Trophoblast cell (in vitro differentiated cells and primary cell): ENCODE results near the gene TTLL11.

Source experiments
- DNase-seq, 2 donors: peaks; one replicate each; pipeline ENCODE4 v3.0.0-alpha.2; 2016
- H2AFZ ChIP-seq: 2 replicates; pipeline ENCODE4 v1.6.1; 2013; ENCODE audit warnings: low read length, moderate library complexity, mild to moderate bottlenecking; ENCODE audit not compliant: insufficient read depth, poor library complexity
- H2AK5ac ChIP-seq: 2 replicates; pipeline ENCODE4 v1.6.1; 2013; ENCODE audit warnings: mild to moderate bottlenecking, low read length
- H2BK120ac ChIP-seq: 2 replicates; pipeline ENCODE4 v1.6.1; 2013; ENCODE audit warnings: low read length, mild to moderate bottlenecking, moderate library complexity; ENCODE audit not compliant: insufficient read depth, poor library complexity
- H2BK12ac ChIP-seq: 2 replicates; pipeline ENCODE4 v1.6.1; 2013; ENCODE audit warnings: mild to moderate bottlenecking, low read length, moderate library complexity
- H2BK5ac ChIP-seq: 2 replicates; pipeline ENCODE4 v1.6.1; 2013; ENCODE audit warnings: low read length, low read depth, moderate library complexity, mild to moderate bottlenecking; ENCODE audit not compliant: poor library complexity
- H3K14ac ChIP-seq: 2 replicates; pipeline ENCODE4 v1.6.1; 2013; ENCODE audit warnings: mild to moderate bottlenecking, low read length
- H3K18ac ChIP-seq: 2 replicates; pipeline ENCODE4 v1.6.1; 2013; ENCODE audit warnings: mild to moderate bottlenecking, low read length
- H3K23ac ChIP-seq: 2 replicates; pipeline ENCODE4 v1.6.1; 2013; ENCODE audit warnings: low read length
- H3K27ac ChIP-seq: 2 replicates; pipeline ENCODE4 v1.5.1; 2013; ENCODE audit warnings: low read depth, mild to moderate bottlenecking, inconsistent platforms, low read length, moderate library complexity
- H3K27me3 ChIP-seq: 2 replicates; pipeline ENCODE4 v1.6.1; 2013; ENCODE audit warnings: inconsistent platforms, mild to moderate bottlenecking, low read length, moderate library complexity; ENCODE audit not compliant: insufficient read depth
- H3K36me3 ChIP-seq, 2 experiments: 1 replicate in 1 of 2; 2 replicates in 1 of 2; pipeline ENCODE4 v1.6.1; 2013; ENCODE audit warnings: low read length in 2 of 2, mild to moderate bottlenecking in 2 of 2, moderate library complexity in 1 of 2; ENCODE audit not compliant: insufficient read depth in 2 of 2, control insufficient read depth in 1 of 2
- H3K4ac ChIP-seq: 2 replicates; pipeline ENCODE4 v1.6.1; 2013; ENCODE audit warnings: low read depth, mild to moderate bottlenecking, low read length, moderate library complexity
- H3K4me1 ChIP-seq, 2 experiments: 1 replicate in 1 of 2; 2 replicates in 1 of 2; pipeline ENCODE4 v1.6.1; 2013; ENCODE audit warnings: low read length in 2 of 2, mild to moderate bottlenecking in 2 of 2, moderate library complexity in 1 of 2; ENCODE audit not compliant: insufficient read depth in 2 of 2, control insufficient read depth in 1 of 2
- H3K4me2 ChIP-seq: 2 replicates; pipeline ENCODE4 v1.6.1; 2013; ENCODE audit warnings: inconsistent platforms, mild to moderate bottlenecking, low read length, moderate library complexity
- H3K4me3 ChIP-seq: 2 replicates; pipeline ENCODE4 v1.5.1; 2013; ENCODE audit warnings: mild to moderate bottlenecking, low read depth, low read length, inconsistent platforms
- H3K79me1 ChIP-seq: one replicate; pipeline ENCODE4 v1.6.1; 2013; ENCODE audit warnings: low read length
- H3K79me2 ChIP-seq: 2 replicates; pipeline ENCODE4 v1.6.1; 2013; ENCODE audit warnings: low read length, mild to moderate bottlenecking; ENCODE audit not compliant: control insufficient read depth, insufficient read depth, poor library complexity
- H3K9ac ChIP-seq: 2 replicates; pipeline ENCODE4 v1.6.1; 2013; ENCODE audit warnings: mild to moderate bottlenecking, low read length
- H3K9me3 ChIP-seq: 2 replicates; pipeline ENCODE4 v1.6.1; 2013; ENCODE audit warnings: low read depth, mild to moderate bottlenecking, control low read depth, inconsistent platforms, low read length; ENCODE audit not compliant: insufficient read depth
- H4K12ac ChIP-seq: 2 replicates; pipeline ENCODE4 v1.6.1; 2013; ENCODE audit warnings: low read depth, mild to moderate bottlenecking, low read length, moderate library complexity
- H4K8ac ChIP-seq: 2 replicates; pipeline ENCODE4 v1.6.1; 2013; ENCODE audit warnings: low read depth, mild to moderate bottlenecking, low read length, moderate library complexity
- H4K91ac ChIP-seq: one replicate; pipeline ENCODE4 v1.6.1; 2013; ENCODE audit warnings: low read depth, mild to moderate bottlenecking, low read length, moderate library complexity
- WGBS: extraction: QIAGEN DNeasy Blood & Tissue Kit; methylation state at CpG from one replicate; pipeline ENCODE4 v1.1.7; 2013; ENCODE audit warnings: missing lambda C conversion rate; ENCODE audit not compliant: insufficient read length, insufficient coverage; ENCODE audit errors: extremely low coverage; 5-methylcytosine and 5-hydroxymethylcytosine counted together

Gene TTLL11

GRCh38 chr9:121819428-121820231 lies 273.5 kb downstream of the TTLL11 start:
- no peak overlapping the region for H3K4me2 ChIP-seq
- H3K4ac ChIP-seq, result no peak overlapping the region
- no peak overlapping the region for H2BK12ac ChIP-seq
- H3K79me1 ChIP-seq, result no peaks in the 10 kb centered on the region
- no peaks in the 10 kb centered on the region for H3K79me2 ChIP-seq
- no CpG with 5 or more reads among the region's 20 CpGs for WGBS
- no peak overlapping the region for H3K23ac ChIP-seq
- H3K18ac ChIP-seq, result no peak overlapping the region
- no peak overlapping the region for H4K12ac ChIP-seq
- no peak overlapping the region for H3K4me3 ChIP-seq
- H4K8ac ChIP-seq, result no peak overlapping the region
- no peak overlapping the region for H2AFZ ChIP-seq
- no peaks in the 10 kb centered on the region for H3K36me3 ChIP-seq
- no peak overlapping the region for H4K91ac ChIP-seq
- H2AK5ac ChIP-seq, result no peak overlapping the region
- no peak overlapping the region for H2BK5ac ChIP-seq
- H3K9me3 ChIP-seq, result peaks cover 2% of the 10 kb centered on the region
- H3K14ac ChIP-seq, result no peak overlapping the region
- no peak overlapping the region for H3K9ac ChIP-seq
- H3K4me1 ChIP-seq, result peaks cover 2 to 7% of the 10 kb centered on the region in 2 experiments
- no peak overlapping the region for H2BK120ac ChIP-seq
- no peak for DNase-seq
- H3K27ac ChIP-seq, result no peak overlapping the region
- H3K27me3 ChIP-seq, result no peaks in the 10 kb centered on the region

- Histone ChIP-seq H3K36me3 (no peaks in the 10 kb centered on the region), H3K27me3 (no peaks in the 10 kb centered on the region), H3K14ac (no peak overlapping the region), H2BK5ac (no peak overlapping the region), H2BK120ac (no peak overlapping the region), H3K27ac (no peak overlapping the region), H3K4me2 (no peak overlapping the region), H3K9me3 (peaks cover 2% of the 10 kb centered on the region), H3K23ac (no peak overlapping the region), H4K91ac (no peak overlapping the region), H3K4ac (no peak overlapping the region), H3K79me1 (no peaks in the 10 kb centered on the region), H3K4me3 (no peak overlapping the region), H4K8ac (no peak overlapping the region), H2AFZ (no peak overlapping the region), H2BK12ac (no peak overlapping the region), H3K4me1 (peaks cover 6 to 13% of the 10 kb centered on the region in 2 experiments), H3K9ac (no peak overlapping the region), H3K79me2 (no peaks in the 10 kb centered on the region), H4K12ac (no peak overlapping the region), H2AK5ac (no peak overlapping the region), H3K18ac (no peak overlapping the region)
- WGBS, result no CpG with 5 or more reads among the region's 12 CpGs
- DNase-seq, result no peak
These were observed 274.2 kb downstream of the TTLL11 start for GRCh38 chr9:121818841-121819427.

GRCh38 chr9:121818016-121818661 lies 275.0 kb downstream of the TTLL11 start:
- H2AK5ac ChIP-seq, result no peak overlapping the region
- peak; percentile 7 to 12 for DNase-seq
- no peak overlapping the region for H3K4me2 ChIP-seq
- H3K79me1 ChIP-seq, result no peaks in the 10 kb centered on the region
- H3K79me2 ChIP-seq, result no peaks in the 10 kb centered on the region
- no peak overlapping the region for H3K23ac ChIP-seq
- H3K9me3 ChIP-seq, result peaks cover 2% of the 10 kb centered on the region
- no peak overlapping the region for H3K14ac ChIP-seq
- no peak overlapping the region for H2BK12ac ChIP-seq
- H4K91ac ChIP-seq, result no peak overlapping the region
- H3K27ac ChIP-seq, result no peak overlapping the region
- H4K12ac ChIP-seq, result no peak overlapping the region
- no peak overlapping the region for H3K9ac ChIP-seq
- no peak overlapping the region for H4K8ac ChIP-seq
- H3K36me3 ChIP-seq, result no peaks in the 10 kb centered on the region
- H3K18ac ChIP-seq, result no peak overlapping the region
- no peak overlapping the region for H3K4me3 ChIP-seq
- no peak overlapping the region for H2BK5ac ChIP-seq
- H3K4ac ChIP-seq, result no peak overlapping the region
- H3K27me3 ChIP-seq, result no peaks in the 10 kb centered on the region
- no peak overlapping the region for H2AFZ ChIP-seq
- no CpG with 5 or more reads among the region's 19 CpGs for WGBS
- peaks cover 6 to 13% of the 10 kb centered on the region in 2 experiments for H3K4me1 ChIP-seq
- no peak overlapping the region for H2BK120ac ChIP-seq

GRCh38 chr9:121817476-121817875 lies 275.6 kb downstream of the TTLL11 start:
- Histone ChIP-seq H4K12ac (no peak overlapping the region), H2BK120ac (no peak overlapping the region), H3K14ac (no peak overlapping the region), H2AK5ac (no peak overlapping the region), H3K4me3 (no peak overlapping the region), H3K36me3 (no peaks in the 10 kb centered on the region), H3K27ac (no peak overlapping the region), H3K79me2 (no peaks in the 10 kb centered on the region), H2BK5ac (no peak overlapping the region), H3K79me1 (no peaks in the 10 kb centered on the region), H3K4ac (no peak overlapping the region), H4K8ac (no peak overlapping the region), H3K18ac (no peak overlapping the region), H2BK12ac (no peak overlapping the region), H3K9ac (no peak overlapping the region), H3K9me3 (peaks cover 2% of the 10 kb centered on the region), H3K4me2 (no peak overlapping the region), H3K27me3 (no peaks in the 10 kb centered on the region), H2AFZ (no peak overlapping the region), H4K91ac (no peak overlapping the region), H3K4me1 (peaks cover 6 to 13% of the 10 kb centered on the region in 2 experiments), H3K23ac (no peak overlapping the region)
- no peak for DNase-seq
- no CpG with 5 or more reads among the region's 9 CpGs for WGBS
